Activated gamma-delta T cell (primary cell): Measurements from ENCODE around the gene SEC14L1.
"Not testable (repeated sequence)": the region's sequence is repeated elsewhere in the genome, so short reads cannot be mapped to it uniquely, and the experiment has no call there.

Source experiments
- DNase-seq: peaks from one replicate; lab custom pipeline; 2025; lab: John Stamatoyannopoulos, UW

The SEC14L1 gene

GRCh38 chr17:77116371-77116860, 24.4 kb upstream of the SEC14L1 start:
- no peak for DNase-seq

GRCh38 chr17:77117415-77117814, 23.4 kb upstream of the SEC14L1 start:
- no peak for DNase-seq

DNA sequence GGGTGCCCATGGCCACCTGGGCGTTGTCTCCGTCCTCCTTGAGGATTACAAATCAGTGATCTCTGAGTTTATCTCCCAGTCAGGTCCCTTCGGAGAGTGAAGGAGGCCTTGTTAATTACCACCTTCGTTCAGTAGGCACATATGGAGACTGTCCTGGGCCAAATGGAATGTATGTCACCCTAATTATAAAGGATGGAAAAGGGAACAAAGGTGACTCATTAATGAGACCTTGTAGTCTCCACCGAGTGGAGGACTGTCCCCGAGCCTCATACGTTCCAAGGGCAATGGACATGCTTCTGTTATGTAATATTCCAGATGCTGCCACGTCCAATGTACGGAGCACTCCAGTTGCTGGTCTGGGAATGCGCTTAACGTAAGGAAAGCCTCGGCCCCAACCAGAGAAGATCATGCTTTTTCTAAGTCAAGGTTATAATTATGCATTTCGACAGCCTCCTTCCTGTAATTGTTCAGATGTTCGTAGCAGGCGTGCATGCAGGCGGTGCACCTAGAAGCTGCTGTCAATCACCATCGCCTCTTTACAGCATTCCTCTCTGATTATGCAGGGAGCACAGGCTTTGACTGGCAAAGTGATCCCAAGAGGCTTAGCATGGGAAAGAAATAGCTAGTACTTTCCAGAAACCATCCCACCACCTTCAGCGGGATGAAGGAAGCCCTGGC, 22.4 kb upstream of the SEC14L1 start:
- no peak for DNase-seq

DNA sequence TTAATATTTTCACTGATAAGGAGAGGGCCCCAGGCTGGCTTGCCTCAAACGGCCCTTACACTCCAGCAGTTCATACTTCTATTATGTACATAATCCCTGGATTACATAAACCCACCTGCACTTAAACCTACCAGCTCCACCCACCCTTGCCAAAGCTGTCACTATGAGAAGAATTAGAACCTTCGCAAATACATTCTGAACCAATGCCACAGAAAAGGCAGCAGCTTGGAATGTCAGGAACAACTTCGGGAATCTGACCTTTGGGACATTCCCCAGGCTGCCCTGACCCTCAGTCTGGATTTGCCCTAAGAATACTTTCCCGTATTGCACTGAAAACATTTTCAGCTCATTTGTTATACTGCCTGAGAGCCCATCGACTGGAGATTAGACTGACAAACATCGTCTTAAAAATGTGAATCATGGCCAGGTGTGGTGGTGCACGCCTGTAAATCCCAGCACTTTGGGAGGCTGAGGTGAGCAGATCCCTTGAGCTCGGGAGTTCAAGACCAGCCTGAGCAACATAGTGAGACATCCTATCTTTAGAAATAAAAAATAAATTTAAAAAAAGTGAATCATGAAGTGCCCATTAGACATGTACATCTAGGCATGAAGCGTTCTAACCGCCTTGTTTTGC, 21.0 kb upstream of the SEC14L1 start:
- DNase-seq = no peak

DNA sequence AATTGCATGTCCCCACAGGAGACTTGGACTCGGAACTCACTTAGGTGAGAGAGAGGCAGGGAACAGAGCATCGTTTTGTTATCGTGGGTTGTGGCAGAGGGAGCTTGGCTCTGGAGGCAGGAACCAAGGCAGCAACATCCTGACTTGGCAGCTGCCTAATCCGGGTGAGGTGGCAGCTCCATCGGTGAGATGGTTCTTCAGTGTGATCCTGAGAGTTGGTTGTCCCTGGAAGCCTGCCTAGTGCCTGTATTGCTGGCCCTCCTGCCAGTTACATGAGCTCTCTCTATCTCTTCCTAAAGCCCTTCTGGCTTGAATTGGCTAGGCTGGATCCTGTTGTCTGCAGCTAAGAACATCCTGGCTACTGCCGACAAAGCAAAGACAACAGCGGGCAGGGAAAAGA, 19.9 kb upstream of the SEC14L1 start:
- DNase-seq = no peak

- DNase-seq = no peak
Observed at GRCh38 chr17:77124192-77124889, 16.4 kb upstream of the SEC14L1 start.

- DNase-seq = no peak
Observed at GRCh38 chr17:77125432-77125901, 15.3 kb upstream of the SEC14L1 start.

GRCh38 chr17:77126519-77126918, 14.2 kb upstream of the SEC14L1 start:
- DNase-seq = no peak

- DNase-seq = peak; percentile 51
Observed at GRCh38 chr17:77127735-77128361, 12.9 kb upstream of the SEC14L1 start.

DNA sequence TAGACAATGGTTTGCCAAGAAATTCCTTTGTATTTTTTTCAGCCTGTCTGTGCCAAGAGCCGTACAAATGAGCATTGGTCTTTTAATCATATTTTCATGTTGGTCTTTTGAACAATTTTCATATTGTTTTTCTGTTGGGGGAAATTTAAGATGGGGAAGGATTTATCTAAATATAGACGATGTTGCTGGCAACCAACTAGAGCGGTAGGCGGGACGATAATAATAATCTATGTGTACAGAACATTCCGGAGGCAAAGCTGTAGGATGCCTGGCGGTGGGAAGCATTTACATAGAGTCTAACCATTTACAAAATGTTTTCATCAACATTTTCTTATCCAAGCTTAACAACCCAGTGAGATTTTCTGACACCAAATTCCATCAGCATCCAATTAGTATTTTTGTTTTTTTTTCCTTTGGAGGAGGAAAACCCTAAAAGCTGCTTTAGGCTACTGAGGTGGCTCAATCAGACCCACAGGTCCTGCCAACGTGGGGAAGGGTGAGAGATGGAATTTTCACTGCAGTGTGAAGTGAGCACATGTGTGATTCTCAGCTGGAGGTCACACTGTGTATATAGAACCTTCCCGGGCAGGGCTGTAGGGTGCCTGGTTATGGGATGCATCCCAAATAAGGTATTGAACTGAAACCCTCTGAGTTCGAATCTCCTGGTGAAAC, 11.7 kb upstream of the SEC14L1 start:
- DNase-seq = no peak

DNA sequence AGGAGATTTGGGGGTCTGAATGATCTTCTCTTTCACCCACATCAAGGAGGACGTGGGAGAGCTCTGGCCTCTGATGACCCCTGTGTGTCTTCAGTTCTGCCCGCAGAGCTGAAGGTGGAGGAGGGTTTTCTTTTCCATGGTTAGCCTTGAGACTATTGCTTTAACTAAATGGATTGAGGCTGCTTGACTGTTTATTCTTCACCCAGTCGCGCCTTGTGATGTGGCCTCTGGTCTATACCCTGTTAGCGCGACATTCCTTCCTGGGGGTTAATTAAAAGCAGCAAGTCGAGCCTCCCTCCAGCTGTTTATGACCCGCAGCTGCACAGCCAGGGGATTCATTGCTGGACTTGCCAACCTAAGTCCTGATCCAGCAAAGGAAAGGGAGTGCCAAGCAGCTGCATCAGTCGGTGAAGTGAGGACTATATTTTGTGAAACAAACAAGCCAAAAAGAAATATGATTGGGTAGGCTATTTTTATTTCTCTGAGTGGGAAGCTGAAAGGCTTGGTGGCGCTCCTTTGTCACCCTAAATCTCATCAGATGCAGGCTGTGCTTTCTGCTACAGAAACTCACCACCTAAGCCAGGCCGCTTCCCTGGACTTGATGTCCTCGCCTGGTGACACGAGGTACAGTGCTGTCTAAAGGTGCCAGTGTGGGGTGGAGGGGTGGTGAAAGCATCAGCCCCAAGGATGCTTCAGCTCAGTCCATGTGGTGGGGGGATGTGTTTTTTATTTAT, 11.0 kb upstream of the SEC14L1 start:
- DNase-seq = no peak

DNA sequence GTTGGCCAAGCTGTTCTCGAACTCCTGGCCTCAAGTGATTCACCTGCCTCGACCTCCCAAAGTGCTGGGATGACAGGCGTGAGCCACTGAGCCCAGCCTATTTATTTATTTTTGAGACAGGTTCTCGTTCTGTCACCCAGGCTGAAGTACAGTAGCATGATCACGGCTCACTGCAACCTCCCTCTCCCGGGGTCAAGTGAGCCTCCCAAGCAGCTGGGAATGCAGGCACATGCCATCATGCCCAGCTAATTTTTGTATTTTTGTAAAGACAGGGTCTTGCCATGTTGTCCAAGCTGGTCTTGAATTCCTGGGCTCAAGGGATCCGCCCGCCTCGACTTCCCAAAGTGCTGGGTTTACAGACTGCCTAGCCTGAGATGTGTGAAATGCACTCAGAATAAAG, 10.2 kb upstream of the SEC14L1 start:
- DNase-seq = no peak

DNA sequence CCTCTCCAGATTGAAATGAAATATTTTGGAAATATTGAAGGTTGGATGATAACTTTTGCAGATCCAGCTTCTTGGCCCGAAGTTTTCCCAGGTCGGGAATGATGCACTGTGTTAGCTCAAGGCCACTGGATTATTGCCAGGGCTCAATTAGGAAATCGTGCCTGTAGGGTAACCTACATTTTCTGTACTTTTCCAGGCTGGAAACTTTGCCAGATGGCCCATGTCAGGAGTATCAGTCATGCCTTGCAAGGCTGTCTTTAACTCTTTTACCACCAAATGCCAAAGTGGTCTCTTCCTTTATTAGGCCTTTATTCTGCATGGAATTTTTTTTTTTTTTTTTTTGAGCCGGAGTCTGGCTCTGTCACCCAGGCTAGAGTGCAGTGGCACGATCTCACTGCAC, 8.9 kb upstream of the SEC14L1 start:
- no peak for DNase-seq

GRCh38 chr17:77132411-77133086, 8.2 kb upstream of the SEC14L1 start:
- no peak for DNase-seq

DNA sequence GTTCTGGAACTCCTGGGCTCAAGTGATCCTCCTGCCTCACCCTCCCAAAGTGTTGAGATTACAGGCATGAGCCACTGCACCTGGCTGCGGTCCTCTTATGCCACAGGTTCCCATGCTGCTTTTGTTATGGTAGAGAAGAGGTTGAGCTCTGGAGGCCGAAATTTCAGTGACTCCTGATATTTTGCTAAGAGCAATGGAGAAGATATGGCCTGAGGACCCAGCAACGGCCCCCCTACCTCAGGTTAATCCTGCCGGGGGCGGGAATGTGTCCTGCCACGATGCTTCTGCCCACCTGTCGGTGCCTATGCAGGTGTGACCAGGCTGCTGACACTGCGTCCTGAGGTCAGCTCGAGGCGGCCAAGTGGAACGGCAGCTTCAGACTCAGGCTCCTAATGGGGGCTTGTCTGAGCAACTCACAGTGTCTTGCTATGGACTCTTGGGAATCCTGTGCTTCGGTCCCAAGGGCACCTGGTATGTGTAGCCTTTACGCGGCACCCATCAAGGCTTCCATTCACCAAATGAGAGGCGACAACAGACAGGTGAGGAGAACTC, 7.6 kb upstream of the SEC14L1 start:
- no peak for DNase-seq

- no peak for DNase-seq
Observed at GRCh38 chr17:77136420-77136767, 4.4 kb upstream of the SEC14L1 start.

DNA sequence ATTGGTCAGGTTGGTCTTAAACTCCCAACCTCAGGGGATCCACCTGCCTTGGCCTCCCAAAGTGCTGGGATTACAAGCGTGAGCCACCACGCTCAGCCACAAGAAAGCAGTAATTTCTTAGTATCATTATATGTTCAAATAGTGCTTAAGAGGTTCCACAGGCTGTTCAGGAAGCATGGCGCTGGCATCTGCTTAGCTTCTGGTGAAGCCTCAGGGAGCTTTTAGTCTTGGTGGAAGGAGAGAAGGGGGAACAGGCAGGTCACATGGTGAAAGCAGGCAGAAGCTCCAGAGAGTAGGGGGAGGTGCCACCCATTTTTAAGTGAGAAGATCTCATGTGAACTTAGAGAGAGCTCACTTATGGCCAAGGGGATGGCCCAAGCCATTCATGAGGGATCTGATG, 3.7 kb upstream of the SEC14L1 start:
- no peak for DNase-seq

GRCh38 chr17:77137886-77138285, 2.9 kb upstream of the SEC14L1 start:
- not testable (repeated sequence) for DNase-seq

- peak; percentile 100 for DNase-seq
Observed at GRCh38 chr17:77140166-77140877, 447 bp upstream of the SEC14L1 start.
